Endothelial cell of umbilical vein (primary cell): ENCODE data around the gene NT5C1B. TPM values are rescaled to one million over a fixed set of nuclear protein-coding genes. Genes with fewer than 3 reads are reported as not detected.

Experiments
- BruUV-seq: library from RNA; stranded (reverse); fragments of 400-500 nt; replicated peaks from 2 replicates; lab custom pipeline; 2021; lab: Mats Ljungman, UMichigan
- CTCF ChIA-PET: fragments of 300-600, 350-600 bp; sonication (Branson Sonifier 250); formaldehyde crosslinking; loops from one replicate; lab custom pipeline; 2021; ENCODE audit warnings: antibody characterized with exemption, inconsistent platforms; lab: Charles Lee
- POLR2A ChIA-PET: fragments of 300-600, 350-600 bp; sonication (Branson Sonifier 250); formaldehyde crosslinking; loops from one replicate; lab custom pipeline; 2021; ENCODE audit warnings: antibody characterized with exemption, inconsistent platforms; lab: Charles Lee
- DNase-seq: peaks from one replicate; pipeline ENCODE4 v3.0.0-alpha.2; 2011; ENCODE audit warnings: low read depth, low spot score
- FAIRE-seq: peaks from 2 replicates; lab custom pipeline; 2011; peaks lifted over from hg19 to GRCh38; lab: Jason Lieb, UNC
- H2AFZ ChIP-seq: 2 replicates; pipeline ENCODE4 v1.6.0; 2012; ENCODE audit warnings: low read depth, low read length, control low read depth, inconsistent platforms
- H3K27ac ChIP-seq: 2 replicates; pipeline ENCODE4 v1.5.1; 2011; ENCODE audit warnings: low read depth, mild to moderate bottlenecking, control low read depth, low read length, moderate library complexity; ENCODE audit not compliant: insufficient read depth
- H3K27me3 ChIP-seq, 2 experiments: 2 replicates each; pipeline versions ENCODE4 v1.6.0 to v1.6.1; 2011; ENCODE audit warnings: low read length in 2 of 2, mixed read lengths in 1 of 2; ENCODE audit not compliant: control insufficient read depth in 2 of 2, insufficient read depth in 2 of 2
- H3K36me3 ChIP-seq, 2 experiments: 2 replicates in 1 of 2; 3 replicates in 1 of 2; pipeline ENCODE4 v1.5.1; 2011; ENCODE audit warnings: low read length in 2 of 2, mild to moderate bottlenecking in 1 of 2, moderate library complexity in 1 of 2; ENCODE audit not compliant: control insufficient read depth in 2 of 2, insufficient read depth in 2 of 2; ENCODE audit errors: extremely low read depth in 1 of 2
- H3K4me1 ChIP-seq: 3 replicates; pipeline ENCODE4 v1.5.1; 2011; ENCODE audit warnings: mild to moderate bottlenecking, low read length; ENCODE audit not compliant: control insufficient read depth, insufficient read depth; ENCODE audit errors: extremely low read depth
- H3K4me2 ChIP-seq: 2 replicates; pipeline ENCODE4 v1.6.1; 2011; ENCODE audit warnings: low read length, control low read depth, mixed read lengths; ENCODE audit not compliant: insufficient read depth
- H3K4me3 ChIP-seq, 3 experiments: fragments of 200-600 bp in 1 of 3; sonication (generic), shearing (Covaris generic) in 1 of 3; replicated peaks in 1 of 3; 2 replicates each; pipeline ENCODE4 v1.5.1; 2011 to 2016; ENCODE audit warnings: control low read depth in 3 of 3, low read length in 3 of 3, mild to moderate bottlenecking in 2 of 3, inconsistent platforms in 1 of 3, low read depth in 1 of 3, moderate library complexity in 1 of 3; ENCODE audit not compliant: insufficient read depth in 1 of 3
- H3K79me2 ChIP-seq: 2 replicates; pipeline ENCODE4 v1.6.0; 2012; ENCODE audit warnings: low read length, inconsistent platforms; ENCODE audit not compliant: control insufficient read depth, insufficient read depth
- H3K9ac ChIP-seq: replicated peaks from 2 replicates; pipeline ENCODE3; 2011; ENCODE audit warnings: low read length, control low read depth; ENCODE audit not compliant: insufficient read depth; ENCODE audit errors: extremely low read depth
- H3K9me1 ChIP-seq: replicated peaks from 3 replicates; pipeline ENCODE4 v1.6.0; 2011; ENCODE audit warnings: mild to moderate bottlenecking, low read length; ENCODE audit not compliant: control insufficient read depth, insufficient read depth; ENCODE audit errors: extremely low read depth
- H3K9me3 ChIP-seq: replicated peaks from 2 replicates; pipeline ENCODE4 v1.5.1; 2012; ENCODE audit warnings: low read length, inconsistent platforms; ENCODE audit not compliant: control insufficient read depth, insufficient read depth
- H4K20me1 ChIP-seq: replicated peaks from 2 replicates; pipeline ENCODE3; 2011; ENCODE audit warnings: mild to moderate bottlenecking, low read length; ENCODE audit not compliant: control insufficient read depth, insufficient read depth; ENCODE audit errors: extremely low read depth
- EZH2 ChIP-seq: IDR thresholded peaks from 2 replicates; pipeline ENCODE4 v1.6.1; 2012; ENCODE audit warnings: borderline replicate concordance, low read depth, mild to moderate bottlenecking, moderate library complexity, low read length, inconsistent platforms; ENCODE audit not compliant: severe bottlenecking
- FOS ChIP-seq: IDR thresholded peaks from 2 replicates; pipeline ENCODE4 v1.6.1; 2011; ENCODE audit warnings: mild to moderate bottlenecking, low read length, moderate library complexity, borderline replicate concordance; ENCODE audit not compliant: insufficient read depth
- GATA2 ChIP-seq: IDR thresholded peaks from 2 replicates; pipeline ENCODE4 v1.7.0; 2011; ENCODE audit warnings: low read depth, mild to moderate bottlenecking, moderate library complexity, mixed read lengths, low read length; ENCODE audit not compliant: insufficient read length, insufficient read depth
- JUN ChIP-seq: IDR thresholded peaks from 2 replicates; pipeline ENCODE4 v1.6.1; 2011; ENCODE audit warnings: borderline replicate concordance, low read depth; ENCODE audit not compliant: insufficient read length, insufficient read depth
- MAX ChIP-seq: IDR thresholded peaks from 2 replicates; pipeline ENCODE4 v1.6.1; 2011; ENCODE audit not compliant: insufficient read depth, insufficient read length
- MYC ChIP-seq: IDR thresholded peaks from one replicate; pipeline ENCODE4 v1.6.1; 2011; ENCODE audit warnings: mild to moderate bottlenecking, low read depth, low read length
- POLR2A ChIP-seq: IDR thresholded peaks from 2 replicates; pipeline ENCODE4 v1.6.1; 2012; ENCODE audit warnings: low read depth, mild to moderate bottlenecking, control low read depth, low read length
- POLR2AphosphoS5 ChIP-seq: IDR thresholded peaks from 2 replicates; pipeline ENCODE4 v1.6.1; 2012; ENCODE audit warnings: low read depth, mild to moderate bottlenecking, control low read depth, low read length, moderate library complexity; ENCODE audit not compliant: insufficient read depth
- dilution Hi-C: fragments of 300-500 bp; cut with MboI; formaldehyde crosslinking; loops from one replicate; pipeline ENCODE4 v1.15.0; 2019; ENCODE audit warnings: low sequenced_read_pairs; ENCODE audit not compliant: extremely low pct_ligation_motif_present
- intact Hi-C: fragments of 100-400 bp; cut with micrococcal nuclease; formaldehyde crosslinking; loops from one replicate; pipeline ENCODE4 v1.10.0; 2022
- polyA plus RNA-seq, 4 experiments: library from polyadenylated mRNA; depleted of rRNA in 3 of 4; stranded (reverse) in 3 of 4; unstranded in 1 of 4; fragments of >200 nt; gene quantifications; 2 replicates each; pipeline versions ENCODE4 v1.2.1 to v1.2.3, GENCODE V29; 2011 to 2012; ENCODE audit warnings: missing spikeins in 1 of 4
- total RNA-seq: library from RNA; stranded (reverse); gene quantifications from 2 replicates; pipeline ENCODE4 v1.2.3, GENCODE V29; 2021
- TF ChIP-seq, protein P1 (sequence below), 2 donors: IDR thresholded peaks; 1 replicate in 1 of 2; 2 replicates in 1 of 2; pipeline ENCODE4 v1.5.1; 2011; ENCODE audit warnings: low read length in 2 of 2, mild to moderate bottlenecking in 2 of 2, moderate library complexity in 2 of 2, control low read depth in 1 of 2, inconsistent platforms in 1 of 2, low read depth in 1 of 2; ENCODE audit not compliant: insufficient read depth in 1 of 2; ENCODE audit errors: extremely low read depth in 1 of 2

NT5C1B gene
- total and polyA plus RNA-seq, 2 donors (not counting 3 experiments of a cell fraction or from before 2014, with no cell fraction given) = not detected

- dilution Hi-C loops = no loop called here
- no peak overlapping the region for H2AFZ ChIP-seq
- no peaks in the 10 kb centered on the region for H3K4me1 ChIP-seq
- H3K4me3 ChIP-seq = no peak overlapping the region
- no peaks in the 10 kb centered on the region for H3K27me3 ChIP-seq
- H3K4me2 ChIP-seq = no peak overlapping the region
- H3K9ac ChIP-seq = no peak overlapping the region
- no peak for FAIRE-seq
- H3K79me2 ChIP-seq = no peaks in the 10 kb centered on the region
- intact Hi-C loops = no loop called here
- ChIA-PET POLR2A (no interaction called here), CTCF (interaction anchor here (0.8 kb wide), 1 partner anchor 21 kb away, joined by 3 read pairs; no protein-coding TSS in a partner anchor)
- no peak for DNase-seq
- no peaks in the 10 kb centered on the region for H3K9me1 ChIP-seq
- TF ChIP-seq MYC (no peak), POLR2AphosphoS5 (no peak), EZH2 (no peak), GATA2 (no peak), MAX (no peak), FOS (no peak), POLR2A (no peak), JUN (no peak)
- TF ChIP-seq, protein P1, sequence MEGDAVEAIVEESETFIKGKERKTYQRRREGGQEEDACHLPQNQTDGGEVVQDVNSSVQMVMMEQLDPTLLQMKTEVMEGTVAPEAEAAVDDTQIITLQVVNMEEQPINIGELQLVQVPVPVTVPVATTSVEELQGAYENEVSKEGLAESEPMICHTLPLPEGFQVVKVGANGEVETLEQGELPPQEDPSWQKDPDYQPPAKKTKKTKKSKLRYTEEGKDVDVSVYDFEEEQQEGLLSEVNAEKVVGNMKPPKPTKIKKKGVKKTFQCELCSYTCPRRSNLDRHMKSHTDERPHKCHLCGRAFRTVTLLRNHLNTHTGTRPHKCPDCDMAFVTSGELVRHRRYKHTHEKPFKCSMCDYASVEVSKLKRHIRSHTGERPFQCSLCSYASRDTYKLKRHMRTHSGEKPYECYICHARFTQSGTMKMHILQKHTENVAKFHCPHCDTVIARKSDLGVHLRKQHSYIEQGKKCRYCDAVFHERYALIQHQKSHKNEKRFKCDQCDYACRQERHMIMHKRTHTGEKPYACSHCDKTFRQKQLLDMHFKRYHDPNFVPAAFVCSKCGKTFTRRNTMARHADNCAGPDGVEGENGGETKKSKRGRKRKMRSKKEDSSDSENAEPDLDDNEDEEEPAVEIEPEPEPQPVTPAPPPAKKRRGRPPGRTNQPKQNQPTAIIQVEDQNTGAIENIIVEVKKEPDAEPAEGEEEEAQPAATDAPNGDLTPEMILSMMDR (IDR thresholded peaks at IDR 0.05; ENCODE audit: extremely low read depth in 1 of 2, insufficient read depth in 1 of 2, low read depth in 1 of 2, low read length in 2 of 2) = no peak
- H3K36me3 ChIP-seq = no peaks in the 10 kb centered on the region
- no peaks in the 10 kb centered on the region for H4K20me1 ChIP-seq
- H3K27ac ChIP-seq = no peak overlapping the region
- H3K9me3 ChIP-seq = no peaks in the 10 kb centered on the region
- no TSS peak for BruUV-seq
Observed at GRCh38 chr2:18583905-18584607, 5.3 kb downstream of the NT5C1B start.
